ENCODE measurements around the gene ANKRD66.
"Not testable (repeated sequence)": the region's sequence is repeated elsewhere in the genome, so short reads cannot be mapped to it uniquely, and the experiment has no call there.

ANKRD66 gene

DNA sequence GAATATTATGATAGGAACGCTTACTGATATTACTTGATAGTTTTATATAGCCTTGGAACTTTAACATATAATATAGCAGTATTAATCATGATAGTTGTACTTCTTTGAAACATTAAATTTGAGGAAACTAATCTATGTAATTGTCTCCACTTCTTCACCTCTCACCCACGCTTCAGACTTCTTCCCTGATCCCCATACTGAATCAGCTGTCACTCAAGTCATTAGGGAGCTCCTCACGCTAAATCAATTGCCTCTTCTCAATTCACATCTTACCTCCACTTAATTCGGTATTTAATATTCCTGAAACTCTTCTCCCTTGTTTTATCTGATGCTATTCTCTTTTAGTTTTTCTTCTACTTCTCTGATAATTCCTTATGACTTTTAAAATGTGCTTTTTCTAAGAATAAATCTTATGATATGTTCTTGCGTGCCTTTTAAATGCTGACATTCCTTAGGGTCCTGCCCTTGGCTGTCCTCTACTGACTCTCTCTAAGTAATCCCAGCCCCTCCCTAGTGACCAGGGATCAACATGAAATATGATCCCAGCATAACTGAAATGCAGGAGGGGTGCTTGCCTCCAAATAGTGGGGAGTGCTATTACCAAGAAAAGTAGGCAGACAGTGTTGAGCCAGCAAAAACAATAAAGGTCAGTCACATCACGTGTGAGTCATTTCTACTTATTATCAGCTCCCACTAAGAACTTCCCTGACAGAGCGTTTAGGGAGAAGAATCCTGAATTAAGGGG, 9.9 kb downstream of the ANKRD66 start:
- DNase-seq: no peak

DNA sequence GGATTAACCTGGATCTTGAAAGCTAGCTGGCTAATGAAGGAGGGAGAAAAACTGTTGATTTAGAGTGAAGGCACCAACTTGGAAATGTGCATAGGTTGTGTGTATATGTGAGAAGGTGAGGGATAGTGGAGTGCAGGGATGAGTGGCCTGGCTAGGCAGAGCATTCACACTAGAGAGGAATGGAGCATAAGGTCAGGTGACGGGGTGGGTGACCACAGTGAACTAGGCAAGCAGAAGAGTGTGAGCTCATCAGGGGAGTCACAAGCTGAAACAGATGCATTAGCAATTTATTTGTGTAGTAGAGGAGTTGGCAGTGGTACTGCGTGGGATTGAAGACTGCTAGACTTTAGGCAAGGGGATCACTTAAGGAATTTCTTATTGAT, 10.5 kb downstream of the ANKRD66 start:
- no peak for DNase-seq

DNA sequence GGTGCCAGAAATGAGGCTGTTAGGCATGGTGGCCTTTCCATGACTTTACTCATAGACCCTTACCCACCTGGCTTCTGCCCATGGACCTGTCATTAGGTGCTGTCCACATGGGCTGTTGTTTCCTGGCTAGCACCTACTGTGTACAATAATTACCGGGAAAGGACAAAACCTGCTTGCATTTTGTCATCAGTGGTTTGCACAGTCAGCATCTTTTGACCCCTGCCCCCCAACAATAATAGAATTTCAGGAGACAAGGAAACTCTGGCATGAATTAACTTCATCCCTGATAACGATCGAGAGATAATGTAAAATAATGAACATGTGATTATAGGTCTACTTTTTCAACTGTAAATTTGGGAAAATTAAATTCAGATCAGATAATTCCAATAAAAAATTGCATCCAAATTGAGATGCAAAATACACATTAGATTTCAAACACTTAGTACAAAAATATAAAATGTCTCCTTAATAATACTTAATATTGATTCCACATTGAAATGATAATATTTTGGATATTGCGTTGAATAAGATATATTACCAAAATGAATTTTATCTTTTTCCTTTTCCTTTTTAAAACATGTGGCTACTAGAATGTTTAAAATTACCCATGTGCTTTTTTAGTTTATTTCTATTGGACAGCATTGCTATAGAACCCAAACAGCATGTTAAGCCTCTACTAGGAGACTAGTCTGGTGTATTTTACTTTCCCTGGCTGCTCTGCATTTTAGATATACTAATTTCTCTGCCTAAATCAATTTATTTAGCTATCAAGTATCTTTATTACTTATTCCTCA, 12.4 kb downstream of the ANKRD66 start:
- no peak for DNase-seq

DNA sequence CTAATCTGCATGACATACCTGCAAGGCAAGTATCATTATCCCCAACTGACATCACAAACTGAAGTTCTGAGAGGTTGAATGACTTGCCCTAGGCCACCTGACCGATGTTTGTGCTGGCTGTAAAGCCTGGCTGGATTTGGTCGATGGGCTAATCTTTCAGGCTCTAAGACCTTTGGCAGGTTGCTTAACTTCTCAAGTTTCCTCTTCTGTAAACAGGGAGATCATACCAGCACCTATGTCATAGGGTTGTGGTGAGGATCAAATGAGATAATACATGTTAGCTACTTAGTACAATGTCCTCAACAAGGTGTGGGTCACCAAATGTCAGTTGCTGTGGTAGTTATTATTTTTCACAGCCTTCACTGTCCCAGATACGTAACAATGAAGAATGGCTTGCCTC, 14.2 kb downstream of the ANKRD66 start:
- DNase-seq: no peak

DNA sequence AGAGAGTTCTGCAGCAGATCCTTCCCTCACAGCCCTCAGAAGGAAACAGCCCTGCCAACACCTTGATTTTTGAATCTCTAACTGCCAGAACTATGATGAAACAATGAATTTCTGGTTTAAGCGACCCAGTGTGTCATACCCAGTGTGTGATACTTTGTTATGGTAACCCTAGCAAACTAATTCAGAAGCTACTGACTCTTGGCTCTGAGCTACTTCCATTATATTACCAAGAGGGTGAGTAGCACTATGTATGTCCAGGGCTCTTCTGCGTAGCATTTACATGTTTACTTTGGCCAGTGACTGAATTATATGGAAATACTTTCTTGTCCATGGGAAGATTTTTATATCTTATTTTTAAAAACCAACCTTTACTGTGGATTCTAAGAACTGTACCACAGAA, 16.7 kb downstream of the ANKRD66 start:
- no peak for DNase-seq

DNA sequence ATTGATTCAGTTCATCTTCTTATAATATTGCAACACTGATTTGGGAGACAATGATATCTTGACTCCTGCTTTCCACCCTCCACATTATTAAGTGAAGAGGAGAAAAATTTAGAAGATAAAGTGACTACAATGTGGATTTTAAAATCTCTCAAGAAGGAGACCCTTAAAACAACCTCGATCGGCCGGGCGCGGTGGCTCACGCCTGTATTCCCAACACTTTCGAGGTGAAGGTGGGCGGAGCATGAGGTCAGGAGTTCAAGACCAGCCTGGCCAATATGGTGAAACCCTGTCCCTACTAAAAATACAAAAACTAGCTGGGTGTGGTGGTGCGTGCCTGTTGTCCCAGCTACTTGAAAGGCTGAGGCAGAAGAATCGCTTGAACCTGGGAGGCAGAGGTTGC, 17.5 kb downstream of the ANKRD66 start:
- DNase-seq: not testable (repeated sequence)

DNA sequence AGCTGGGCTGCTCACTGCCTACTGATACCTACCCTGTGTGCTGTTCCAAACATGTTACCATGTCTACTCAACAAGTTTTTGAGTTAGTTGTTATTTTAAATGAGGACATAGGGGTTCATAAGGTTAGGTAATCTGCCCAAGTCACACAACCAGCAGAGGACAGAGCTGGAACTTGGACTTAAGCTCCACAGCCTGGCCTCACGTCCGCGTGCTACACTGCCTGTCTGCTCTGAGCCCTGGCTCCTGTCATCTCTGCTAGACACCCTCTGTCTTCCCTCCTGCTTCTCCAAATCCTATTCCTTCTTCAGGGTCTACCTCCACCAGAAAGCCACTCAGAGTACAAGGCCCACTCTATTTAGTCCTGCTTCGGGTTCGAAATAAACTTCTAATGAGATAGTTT, 18.2 kb downstream of the ANKRD66 start:
- no peak for DNase-seq

DNA sequence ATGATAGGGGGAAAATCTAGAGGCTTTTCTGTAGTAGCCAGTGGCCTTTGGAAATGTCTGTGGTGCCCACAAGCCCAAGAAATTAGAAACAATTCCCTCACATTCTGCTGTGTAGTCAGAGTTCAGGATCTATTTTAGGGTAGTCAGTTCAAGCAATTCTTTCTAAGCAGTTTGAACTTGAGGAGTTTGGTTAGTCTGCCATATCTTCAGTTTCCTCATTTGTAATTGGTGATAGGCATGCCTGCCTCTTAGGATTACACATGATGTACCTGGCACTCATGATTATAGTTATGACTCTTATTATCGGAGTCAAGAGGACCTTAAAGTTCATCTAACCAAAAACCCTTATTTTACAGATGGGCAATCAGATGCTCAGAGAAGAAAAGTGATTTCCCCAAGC, 25.3 kb downstream of the ANKRD66 start:
- no peak for DNase-seq

DNA sequence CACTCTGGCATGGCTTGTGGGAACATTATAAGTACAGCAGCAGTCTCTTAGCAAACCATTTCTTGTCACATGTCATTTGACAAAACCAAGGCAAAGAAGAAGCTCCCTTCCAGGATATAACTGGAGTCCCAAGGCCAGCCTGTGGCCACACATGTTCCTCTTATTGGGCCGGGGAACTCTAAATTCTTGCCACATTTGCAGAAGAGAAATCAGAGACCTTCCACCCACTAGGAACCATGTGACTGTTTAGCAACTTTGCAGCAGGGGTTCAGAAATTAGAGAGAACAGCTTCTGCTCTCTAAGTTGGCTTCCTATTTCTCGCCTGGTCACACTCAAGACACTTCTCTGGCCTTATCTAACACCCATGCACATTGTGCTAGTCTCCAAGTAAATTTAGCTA, 26.0 kb downstream of the ANKRD66 start:
- peak in 9 of 14 donors; percentile 6 to 64 (median 34) for DNase-seq

DNA sequence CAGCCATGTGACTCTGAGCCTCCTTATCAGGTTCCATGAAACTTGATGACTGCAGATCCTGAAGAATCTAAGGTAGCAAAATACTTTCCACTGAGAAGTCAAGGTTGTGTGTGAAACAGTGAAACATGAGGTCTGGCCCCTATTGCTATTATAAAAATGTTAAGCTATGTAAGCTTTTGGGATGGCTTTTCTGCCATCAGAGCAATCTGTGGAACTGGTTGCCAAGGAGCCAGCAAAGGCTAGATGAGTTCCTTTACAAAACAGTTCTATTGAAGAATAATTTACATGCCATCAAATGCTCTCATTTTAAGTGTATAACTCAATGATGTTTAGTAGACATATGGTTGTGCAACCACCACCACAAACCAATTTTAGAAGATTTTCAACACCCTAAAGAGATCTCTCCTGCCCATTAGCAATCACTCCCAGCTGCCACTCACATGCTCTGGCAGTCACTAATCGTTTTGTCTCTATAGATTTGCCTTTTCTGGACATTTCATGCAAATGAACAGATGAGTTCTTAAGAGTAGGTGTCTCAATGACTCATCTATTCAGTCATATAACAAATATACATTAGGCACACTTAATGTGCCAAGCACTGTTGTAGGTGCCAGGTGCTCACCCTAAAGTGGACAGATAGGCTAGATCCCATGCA, 26.6 kb downstream of the ANKRD66 start:
- no peak for DNase-seq

DNA sequence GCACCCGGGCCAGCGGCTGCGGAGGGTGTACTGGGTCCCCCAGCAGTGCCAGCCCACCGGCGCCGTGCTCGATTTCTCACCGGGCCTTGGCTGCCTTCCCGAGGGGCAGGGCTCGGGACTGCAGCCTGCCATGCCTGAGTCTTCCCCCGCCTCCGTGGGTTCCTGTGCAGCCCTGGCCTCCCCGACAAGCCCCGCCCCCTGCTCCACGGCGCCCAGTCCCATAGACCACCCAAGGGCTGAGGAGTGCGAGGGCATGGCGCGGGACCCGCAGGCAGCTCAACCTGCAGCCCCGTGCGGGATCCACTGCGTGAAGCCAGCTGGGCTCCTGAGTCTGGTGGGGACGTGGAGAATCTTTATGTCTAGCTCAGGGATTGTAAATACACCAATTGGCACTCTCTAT, 28.0 kb downstream of the ANKRD66 start:
- not testable (repeated sequence) for DNase-seq

DNA sequence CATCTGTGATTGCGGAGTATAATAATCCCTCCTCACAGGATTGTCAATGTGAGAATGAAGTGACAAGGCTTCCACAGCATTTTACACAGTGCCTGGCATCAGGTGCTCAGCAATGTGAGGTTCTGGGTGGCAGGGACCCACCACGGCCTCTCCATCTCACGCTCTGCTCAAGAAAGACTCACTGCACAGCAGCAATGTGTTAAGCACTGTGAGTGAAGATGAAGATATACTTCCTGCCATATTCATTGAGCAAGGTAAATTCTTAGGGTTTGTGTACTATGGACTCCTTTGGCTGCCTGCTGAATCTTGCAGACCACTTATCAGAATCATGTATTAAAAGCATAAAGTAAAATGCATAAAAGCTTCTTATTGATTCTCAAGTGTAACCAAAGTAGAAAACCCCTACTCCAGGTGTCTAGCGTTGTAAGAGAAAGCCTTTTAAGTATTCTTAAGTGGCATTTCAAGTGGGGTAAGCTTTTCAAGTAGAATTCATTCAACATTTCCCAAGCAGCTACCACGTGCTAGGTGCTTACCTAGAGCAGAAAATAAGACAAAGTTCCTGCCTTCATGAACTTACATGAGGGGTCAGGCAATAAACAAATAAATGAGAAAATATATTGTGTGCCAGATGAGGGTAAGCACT, 29.5 kb downstream of the ANKRD66 start:
- no peak for DNase-seq

DNA sequence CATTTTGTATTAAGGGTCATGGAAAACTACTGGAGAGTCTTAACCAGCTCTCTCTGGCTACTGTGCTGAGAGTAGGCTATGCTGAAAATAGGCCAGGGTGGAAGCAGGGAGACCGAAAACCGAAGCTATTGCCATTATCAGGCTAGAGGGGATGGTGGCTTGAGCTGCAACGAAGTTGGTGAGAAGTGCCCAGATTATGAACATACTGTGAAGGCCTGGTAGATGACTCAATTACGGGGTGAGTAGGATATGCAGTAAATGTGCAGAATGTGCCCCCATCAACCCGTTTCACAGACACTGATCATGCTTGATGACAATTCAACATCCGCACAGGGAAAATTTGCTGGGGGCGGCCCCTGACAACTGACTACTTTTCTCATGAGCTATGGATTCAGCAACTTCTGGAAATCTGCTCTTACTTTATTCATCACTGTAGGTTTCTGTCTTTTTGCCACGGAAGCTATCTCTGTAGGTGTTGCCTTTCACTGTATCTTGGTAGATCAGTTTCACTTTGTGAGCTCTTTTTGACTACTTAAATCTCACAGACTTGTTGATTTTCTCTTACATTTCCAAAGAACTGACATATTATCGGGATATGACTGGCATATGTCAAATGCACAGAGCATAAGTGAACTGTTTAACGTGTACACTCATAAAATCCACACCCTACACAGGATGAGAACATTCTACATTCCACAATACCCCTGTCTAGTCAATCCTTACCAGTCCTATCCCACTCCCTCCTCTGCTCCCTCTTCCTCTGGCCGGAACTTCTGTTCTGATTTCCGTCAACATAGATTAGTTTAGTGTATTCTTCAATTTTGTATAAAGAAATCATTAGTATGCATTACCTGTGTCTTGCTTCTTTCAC, 31.0 kb downstream of the ANKRD66 start:
- no peak for DNase-seq

DNA sequence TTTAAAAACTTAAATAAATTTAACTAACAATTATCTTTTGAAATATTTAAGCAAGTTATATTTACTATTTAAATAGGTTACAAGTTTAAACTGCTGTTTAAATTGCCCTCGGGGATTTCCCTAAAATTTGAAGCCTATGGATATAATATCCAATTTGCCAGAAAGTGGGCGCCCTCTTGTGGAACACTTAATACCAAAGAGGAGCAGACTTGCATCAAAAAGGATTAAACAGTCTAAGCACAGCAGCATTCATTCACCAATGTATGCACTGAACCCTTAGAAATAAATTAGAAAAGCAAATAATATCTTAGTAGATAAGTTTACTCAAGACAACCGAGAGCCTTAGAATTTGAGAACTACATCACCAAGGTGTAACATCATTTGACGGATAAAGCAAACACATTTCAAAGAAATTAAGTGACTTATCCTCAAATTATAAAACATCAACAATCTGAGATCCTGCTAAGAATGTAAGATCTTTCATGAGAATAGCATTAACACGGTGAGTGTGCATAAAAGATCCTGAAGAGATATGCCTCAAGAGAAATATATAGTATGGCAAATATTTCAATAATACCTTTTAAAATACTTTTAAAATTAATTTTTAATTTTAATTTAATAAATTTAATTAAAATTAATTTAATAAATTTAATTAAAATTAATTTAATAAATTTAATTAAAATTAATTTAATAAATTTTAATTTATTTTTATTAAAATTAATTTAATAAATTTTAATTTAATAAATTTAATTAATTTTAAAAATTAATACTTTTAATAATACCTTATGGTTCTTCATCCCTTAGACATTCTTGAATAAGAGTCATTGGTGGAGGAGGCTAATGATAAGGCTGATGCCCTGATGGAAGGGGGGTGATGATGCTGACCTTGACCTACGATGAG, 35.0 kb downstream of the ANKRD66 start:
- peak in 2 of 14 donors; percentile 7 to 9 for DNase-seq

DNA sequence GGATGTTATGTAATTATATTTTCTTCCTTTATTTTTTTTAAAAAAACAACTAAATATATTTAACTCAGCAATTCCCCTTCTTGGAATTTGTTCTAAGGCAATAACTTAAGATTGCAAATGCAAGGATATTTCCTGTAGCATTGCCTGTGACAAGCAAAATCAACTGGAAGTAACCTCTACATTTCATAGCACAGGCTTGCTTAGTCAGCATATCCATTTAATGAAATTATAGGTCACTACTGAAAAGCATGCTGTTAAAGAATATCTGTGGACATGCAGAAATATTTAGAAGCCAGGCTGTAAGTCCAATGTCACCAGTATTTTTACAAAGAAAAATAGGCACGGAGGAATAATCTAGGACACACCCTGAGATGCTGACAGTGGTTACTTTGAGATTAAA, 37.8 kb downstream of the ANKRD66 start:
- DNase-seq: no peak

DNA sequence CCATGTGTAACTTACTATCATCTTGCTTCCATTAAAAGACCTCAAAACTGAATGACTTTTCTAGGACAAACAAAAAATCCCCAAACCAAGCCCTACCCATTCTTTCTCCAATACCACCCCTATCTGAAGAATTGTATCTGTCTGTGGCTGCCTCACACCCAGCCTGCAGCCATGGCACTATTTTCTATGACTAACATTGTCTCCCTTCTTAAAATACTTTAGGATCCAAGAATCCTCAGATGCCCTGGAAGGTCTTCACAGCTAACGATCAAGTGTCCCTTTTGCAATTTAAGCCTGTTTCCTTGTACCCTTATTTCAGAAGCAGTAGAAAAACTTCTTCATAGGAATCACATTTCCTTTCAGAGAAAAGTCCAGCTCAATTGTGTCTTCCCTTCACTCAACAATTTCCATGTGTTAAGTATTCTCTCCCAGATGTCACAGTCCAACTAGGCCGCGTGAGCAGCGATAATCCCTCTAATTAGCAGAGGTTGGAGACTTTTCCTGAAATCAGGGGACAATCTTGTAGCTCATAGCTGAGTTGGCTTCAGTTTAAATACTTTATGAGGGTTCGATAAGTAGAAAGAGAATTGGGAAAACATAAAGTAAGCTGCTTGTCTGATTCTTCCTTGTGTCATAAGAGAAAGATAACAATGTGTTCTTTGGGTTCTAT, 41.3 kb downstream of the ANKRD66 start:
- DNase-seq: no peak

DNA sequence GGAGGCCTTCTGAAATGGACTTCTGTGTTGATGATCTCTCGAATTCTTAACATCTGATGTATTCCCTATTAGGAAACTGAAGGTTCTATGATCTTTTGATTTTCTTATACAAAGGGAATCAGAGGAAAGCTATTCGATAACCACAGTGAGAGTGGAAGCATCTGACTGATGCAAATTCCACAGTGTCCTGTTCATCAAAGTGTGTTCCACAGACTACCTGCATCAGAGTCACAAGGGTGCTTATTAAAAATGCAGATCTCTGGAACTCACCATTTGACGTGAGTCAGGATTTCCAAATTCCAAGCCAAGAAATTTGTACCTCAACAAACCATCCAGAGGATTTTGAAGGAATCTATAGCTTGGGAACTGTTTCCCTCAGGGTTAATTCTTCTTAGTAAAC, 42.1 kb downstream of the ANKRD66 start:
- DNase-seq: no peak

DNA sequence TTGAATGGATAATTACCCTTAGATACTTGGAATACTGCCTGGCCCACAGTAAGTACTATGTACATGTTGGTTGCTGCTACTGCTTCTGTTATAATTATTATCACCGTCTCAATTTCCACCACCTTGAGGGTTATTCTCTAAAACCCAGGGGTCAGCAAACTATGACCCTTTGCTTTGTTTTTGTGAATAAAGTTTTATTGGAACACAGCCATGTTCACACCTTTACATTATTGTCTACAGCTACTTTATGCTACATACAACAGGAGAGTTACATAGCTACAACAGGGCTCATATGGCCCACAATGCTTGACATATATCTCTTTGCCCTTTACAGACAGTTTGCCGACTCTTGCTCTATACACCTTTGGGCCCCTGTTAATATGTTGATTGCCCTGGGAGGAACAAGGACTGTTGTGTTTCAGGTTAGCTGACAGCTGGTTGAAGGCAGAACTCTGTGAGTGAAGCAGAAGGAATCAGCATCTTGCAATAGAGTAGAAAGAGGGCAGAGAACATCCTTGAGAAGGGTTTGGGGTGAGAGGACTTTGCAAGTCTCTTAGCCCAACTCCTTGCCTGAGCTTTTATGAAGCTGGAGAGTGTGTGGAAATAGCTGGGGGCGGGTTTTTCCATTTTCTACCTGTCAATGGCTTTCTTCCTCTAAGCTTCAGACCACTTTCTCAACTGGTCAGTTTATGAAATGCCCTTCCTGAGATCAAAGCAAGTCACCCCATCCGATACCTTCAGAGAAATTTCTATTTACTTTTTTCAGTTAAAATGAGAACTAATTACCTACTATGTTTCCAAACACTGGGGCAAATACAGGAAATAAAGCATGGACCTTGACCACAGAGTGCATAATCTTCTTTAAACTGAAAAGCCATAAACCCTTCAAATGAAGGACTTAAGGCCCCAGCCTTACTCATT, 43.0 kb downstream of the ANKRD66 start:
- DNase-seq: no peak

DNA sequence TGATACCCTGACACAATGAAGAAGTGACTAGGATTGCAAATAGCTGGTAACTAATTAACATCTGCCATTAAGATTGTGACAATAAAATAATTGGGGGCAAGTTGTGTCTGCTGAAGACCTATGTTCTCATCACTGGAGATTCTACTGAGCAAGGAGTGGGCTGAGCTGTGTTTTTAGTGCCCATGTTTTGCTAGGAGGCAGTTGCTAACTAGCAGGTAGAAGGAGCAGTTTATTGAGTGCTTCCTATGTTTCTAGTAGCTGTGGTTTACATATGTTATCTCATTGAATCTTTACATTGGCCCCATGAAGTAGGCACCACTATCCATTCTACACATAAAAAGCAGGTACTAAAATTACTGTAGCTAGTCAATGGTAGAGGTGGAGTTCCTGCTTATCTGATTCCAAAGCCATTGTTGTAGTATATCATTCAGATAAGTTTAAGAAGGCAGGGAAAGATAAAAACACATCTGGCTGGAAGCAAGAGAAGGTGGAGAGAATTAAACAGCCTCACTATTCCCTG, 43.7 kb downstream of the ANKRD66 start:
- DNase-seq: no peak
